ENCODE results near the gene USP40. TPM values are rescaled to one million over a fixed set of nuclear protein-coding genes. Genes with fewer than 3 reads are reported as not detected.

The USP40 gene
- total RNA-seq, 2 donors from 2014 or later: 12.9 to 22.4 TPM

- Histone ChIP-seq H3K9ac (ENCODE audit: extremely low read depth, low read length, poor library complexity, severe bottlenecking) (no peak overlapping the region), H3K9me3 (ENCODE audit: control insufficient read depth, low read length) (no peaks in the 10 kb centered on the region), H3K36me3 (ENCODE audit: control insufficient read depth, insufficient read depth, low read length) (peaks cover 8% of the 10 kb centered on the region), H3K4me3 (ENCODE audit: low read length) (no peak overlapping the region), H3K27ac (ENCODE audit: low read depth, low read length) (no peak overlapping the region), H3K27me3 (ENCODE audit: control insufficient read depth, insufficient read depth, low read length, poor library complexity, severe bottlenecking) (no peaks in the 10 kb centered on the region), H3K4me1 (ENCODE audit: control insufficient read depth, insufficient read depth, low read length) (no peaks in the 10 kb centered on the region)
- no peaks in the 10 kb centered on the region for H3K9me3 Mint-ChIP-seq
- no peaks in the 10 kb centered on the region for H3K27me3 Mint-ChIP-seq (ENCODE audit: insufficient read depth)
- no peak for DNase-seq
- H3K4me3 Mint-ChIP-seq: no peak overlapping the region
- WGBS, 2 experiments (ENCODE audit: insufficient coverage in 1 of 2, insufficient read length in 1 of 2): 92 to 96% methylated on average over 16 of the region's 16 CpGs
- peaks cover 46% of the 10 kb centered on the region for H3K36me3 Mint-ChIP-seq (ENCODE audit: low read depth)
- peak overlapping the region; percentile 68 for H3K27ac Mint-ChIP-seq
- H3K4me1 Mint-ChIP-seq: no peaks in the 10 kb centered on the region
- TF ChIP-seq CTCF (conservative IDR thresholded peaks at IDR 0.05): no peak
Measured at GRCh38 chr2:233464531-233465240, 101.9 kb downstream of the USP40 start.

GRCh38 chr2:233464056-233464455, 102.5 kb downstream of the USP40 start:
- H3K36me3 Mint-ChIP-seq (ENCODE audit: low read depth): peaks cover 41% of the 10 kb centered on the region
- H3K27me3 Mint-ChIP-seq (ENCODE audit: insufficient read depth): no peaks in the 10 kb centered on the region
- H3K36me3 ChIP-seq (ENCODE audit: control insufficient read depth, insufficient read depth, low read length): peaks cover 4% of the 10 kb centered on the region
- WGBS, 2 experiments (ENCODE audit: insufficient coverage in 1 of 2, insufficient read length in 1 of 2): 94 to 97% methylated on average over 11 to 19 of the region's 19 CpGs
- no peaks in the 10 kb centered on the region for H3K9me3 ChIP-seq (ENCODE audit: control insufficient read depth, low read length)
- TF ChIP-seq CTCF (conservative IDR thresholded peaks at IDR 0.05): no peak
- no peak overlapping the region for H3K9ac ChIP-seq (ENCODE audit: extremely low read depth, low read length, poor library complexity, severe bottlenecking)
- peak overlapping the region; percentile 68 for H3K27ac Mint-ChIP-seq
- no peak overlapping the region for H3K4me3 ChIP-seq (ENCODE audit: low read length)
- H3K9me3 Mint-ChIP-seq: no peaks in the 10 kb centered on the region
- no peak overlapping the region for H3K27ac ChIP-seq (ENCODE audit: low read depth, low read length)
- no peak overlapping the region for H3K4me3 Mint-ChIP-seq
- no peaks in the 10 kb centered on the region for H3K27me3 ChIP-seq (ENCODE audit: control insufficient read depth, insufficient read depth, low read length, poor library complexity, severe bottlenecking)
- no peaks in the 10 kb centered on the region for H3K4me1 ChIP-seq (ENCODE audit: control insufficient read depth, insufficient read depth, low read length)
- H3K4me1 Mint-ChIP-seq: no peaks in the 10 kb centered on the region
- DNase-seq: no peak

- TF ChIP-seq CTCF (conservative IDR thresholded peaks at IDR 0.05): no peak
- no peak overlapping the region for H3K4me3 Mint-ChIP-seq
- no peaks in the 10 kb centered on the region for H3K27me3 Mint-ChIP-seq (ENCODE audit: insufficient read depth)
- Histone ChIP-seq H3K4me3 (ENCODE audit: low read length) (no peak overlapping the region), H3K27me3 (ENCODE audit: control insufficient read depth, insufficient read depth, low read length, poor library complexity, severe bottlenecking) (no peaks in the 10 kb centered on the region), H3K4me1 (ENCODE audit: control insufficient read depth, insufficient read depth, low read length) (no peaks in the 10 kb centered on the region), H3K27ac (ENCODE audit: low read depth, low read length) (no peak overlapping the region), H3K36me3 (ENCODE audit: control insufficient read depth, insufficient read depth, low read length) (peaks cover under 1% of the 10 kb centered on the region), H3K9ac (ENCODE audit: extremely low read depth, low read length, poor library complexity, severe bottlenecking) (no peak overlapping the region), H3K9me3 (ENCODE audit: control insufficient read depth, low read length) (no peaks in the 10 kb centered on the region)
- no peaks in the 10 kb centered on the region for H3K9me3 Mint-ChIP-seq
- no peaks in the 10 kb centered on the region for H3K4me1 Mint-ChIP-seq
- peaks cover 37% of the 10 kb centered on the region for H3K36me3 Mint-ChIP-seq (ENCODE audit: low read depth)
- H3K27ac Mint-ChIP-seq: no peak overlapping the region
- no peak for DNase-seq
- WGBS, 2 experiments (ENCODE audit: insufficient coverage in 1 of 2, insufficient read length in 1 of 2): 88 to 91% methylated on average over 12 to 16 of the region's 16 CpGs
Measured at GRCh38 chr2:233463586-233463985, 103.0 kb downstream of the USP40 start.

All from endodermal cell (in vitro differentiated cells).